H1 (cell line): ENCODE results near the gene DUSP12. TPM values are rescaled to one million over a fixed set of nuclear protein-coding genes. Genes with fewer than 3 reads are reported as not detected.
A peak's percentile ranks its signal among the peaks of the same experiment; 100 is the strongest.

ENCODE experiments used
- BCL11A ChIP-seq, 2 experiments: IDR thresholded peaks; one replicate each; pipeline ENCODE4 v1.6.1; 2011; ENCODE audit warnings: low read depth in 2 of 2, low read length in 2 of 2, mild to moderate bottlenecking in 2 of 2
- CBX8 ChIP-seq: fragments of 300-800, 300-1000 bp; sonication (generic); IDR thresholded peaks from 2 replicates; pipeline ENCODE4 v1.7.1; 2016; ENCODE audit warnings: low read depth, low read length, borderline replicate concordance
- CHD1 ChIP-seq: IDR thresholded peaks from 2 replicates; pipeline ENCODE4 v1.6.1; 2012; ENCODE audit warnings: low read depth, low read length, improper control_type of control experiment
- CTBP2 ChIP-seq: IDR thresholded peaks from 2 replicates; pipeline ENCODE4 v1.7.0; 2011; ENCODE audit warnings: borderline replicate concordance, mild to moderate bottlenecking, moderate library complexity, mixed read lengths, low read length; ENCODE audit not compliant: insufficient read depth, insufficient read length
- E2F6 ChIP-seq: IDR thresholded peaks from 2 replicates; pipeline ENCODE4 v1.6.1; 2012; ENCODE audit warnings: inconsistent platforms
- EP300 ChIP-seq, 2 experiments: IDR thresholded peaks; 1 replicate in 1 of 2; 2 replicates in 1 of 2; pipeline ENCODE4 v1.6.1; 2011 to 2012; ENCODE audit warnings: low read depth in 2 of 2, low read length in 2 of 2, mild to moderate bottlenecking in 2 of 2, borderline replicate concordance in 1 of 2, inconsistent platforms in 1 of 2, moderate library complexity in 1 of 2
- FOSL1 ChIP-seq: IDR thresholded peaks from 2 replicates; pipeline ENCODE4 v1.6.1; 2011; ENCODE audit warnings: mild to moderate bottlenecking, low read depth, low read length, moderate library complexity; ENCODE audit not compliant: insufficient read depth
- GABPA ChIP-seq: IDR thresholded peaks from 2 replicates; pipeline ENCODE4 v1.6.1; 2011; ENCODE audit warnings: mild to moderate bottlenecking, low read length, moderate library complexity, borderline replicate concordance; ENCODE audit not compliant: insufficient read depth
- GTF2F1 ChIP-seq: IDR thresholded peaks from 2 replicates; pipeline ENCODE4 v1.6.1; 2012; ENCODE audit warnings: low read depth, low read length, improper control_type of control experiment, borderline replicate concordance
- HDAC2 ChIP-seq, 2 experiments: fragments of 300-600 bp in 1 of 2; sonication (generic) in 1 of 2; IDR thresholded peaks; 2 replicates each; pipeline ENCODE4 v1.6.1; 2011 to 2012; ENCODE audit warnings: low read depth in 2 of 2, low read length in 2 of 2, mild to moderate bottlenecking in 2 of 2, moderate library complexity in 2 of 2, borderline replicate concordance in 1 of 2, inconsistent platforms in 1 of 2
- HDAC6 ChIP-seq: IDR thresholded peaks from one replicate; pipeline ENCODE4 v1.7.1; 2012; ENCODE audit warnings: low read depth, mild to moderate bottlenecking, inconsistent platforms, low read length, moderate library complexity
- JUN ChIP-seq: IDR thresholded peaks from 2 replicates; pipeline ENCODE4 v1.6.1; 2011; ENCODE audit warnings: low read depth, mild to moderate bottlenecking, improper control_type of control experiment, low read length
- RAD21 ChIP-seq, 2 experiments: IDR thresholded peaks in 1 of 2; conservative IDR thresholded peaks in 1 of 2; 2 replicates each; pipeline ENCODE4 v1.6.1; 2011; ENCODE audit warnings: low read depth in 2 of 2, low read length in 2 of 2, improper control_type of control experiment in 1 of 2, inconsistent platforms in 1 of 2, mild to moderate bottlenecking in 1 of 2, moderate library complexity in 1 of 2
- RFX5 ChIP-seq: IDR thresholded peaks from 2 replicates; pipeline ENCODE4 v1.6.1; 2011; ENCODE audit warnings: low read depth, low read length, improper control_type of control experiment, borderline replicate concordance
- SUZ12 ChIP-seq: fragments of 200-600 bp; sonication (generic); IDR thresholded peaks from 2 replicates; pipeline ENCODE4 v1.6.1; 2012; ENCODE audit warnings: mild to moderate bottlenecking, inconsistent platforms, low read length, moderate library complexity, mixed read lengths
- TAF7 ChIP-seq: optimal IDR thresholded peaks from 2 replicates; pipeline ENCODE3; 2011; ENCODE audit warnings: low read depth, mild to moderate bottlenecking, inconsistent platforms, low read length, moderate library complexity, borderline replicate concordance
- USF2 ChIP-seq: IDR thresholded peaks from 2 replicates; pipeline ENCODE4 v1.6.1; 2011; ENCODE audit warnings: low read length, improper control_type of control experiment
- ZNF274 ChIP-seq: IDR thresholded peaks from 2 replicates; pipeline ENCODE4 v1.7.0; 2012; ENCODE audit warnings: low read length, borderline replicate concordance; ENCODE audit errors: extremely low read depth
- polyA plus RNA-seq, 7 experiments: library from polyadenylated mRNA; depleted of rRNA in 3 of 7; stranded (reverse) in 5 of 7; unstranded in 2 of 7; fragments of >200 nt in 5 of 7; fragments of 200-250 nt in 2 of 7; gene quantifications; 1 replicate in 5 of 7; 2 replicates in 1 of 7; 4 replicates in 1 of 7; pipeline versions ENCODE4 v1.2.1 to v1.2.3, GENCODE V29; 2011 to 2013; ENCODE audit warnings: missing spikeins in 2 of 7, mixed read lengths in 2 of 7
- total RNA-seq: library from RNA; stranded (reverse); fragmentation: NEBNext Ultra II Directional; extraction: Animal tissue kit (Norgen Biotek cat#: 25700); gene quantifications from 2 replicates; pipeline ENCODE4 v1.2.1, GENCODE V29; 2021

DUSP12 gene
- total and polyA plus RNA-seq, 2 of the 8 experiments (the other 6 are each of a cell fraction or from before 2014, with no cell fraction given): 27.6 to 33.9 TPM

GRCh38 chr1:161727256-161727924 is 22.2 kb upstream of the DUSP12 start (continued):
- TF ChIP-seq CTBP2 (no peak), HDAC6 (no peak), FOSL1 (no peak), E2F6 (no peak; the same call in 1 of the 2 replicates), EP300 (IDR thresholded peaks at IDR 0.05; ENCODE audit: borderline replicate concordance in 1 of 2, low read depth in 2 of 2, low read length in 2 of 2) (no peak), GABPA (no peak), JUN (no peak), CHD1 (no peak), RAD21 (IDR thresholded peaks at IDR 0.05 in 1 of 2, conservative IDR thresholded peaks at IDR 0.05 in 1 of 2; ENCODE audit: low read depth in 2 of 2, low read length in 2 of 2) (no peak), ZNF274 (no peak), GTF2F1 (no peak), CBX8 (no peak), RFX5 (no peak), USF2 (no peak), HDAC2 (IDR thresholded peaks at IDR 0.05; ENCODE audit: borderline replicate concordance in 1 of 2, low read depth in 2 of 2, low read length in 2 of 2) (no peak), SUZ12 (no peak), TAF7 (peak; percentile 47), BCL11A (IDR thresholded peaks at IDR 0.05; ENCODE audit: low read depth in 2 of 2, low read length in 2 of 2) (no peak)
